SHP77 treated with DMSO at 0.1 percent for 48 hours (cell line): Measurements from ENCODE around the gene CRTC3.
"Not testable (repeated sequence)": the region's sequence is repeated elsewhere in the genome, so short reads cannot be mapped to it uniquely, and the experiment has no call there.

Experiments
- DNase-seq: peaks from one replicate; lab custom pipeline; 2025; lab: John Stamatoyannopoulos, UW

CRTC3 gene

DNA sequence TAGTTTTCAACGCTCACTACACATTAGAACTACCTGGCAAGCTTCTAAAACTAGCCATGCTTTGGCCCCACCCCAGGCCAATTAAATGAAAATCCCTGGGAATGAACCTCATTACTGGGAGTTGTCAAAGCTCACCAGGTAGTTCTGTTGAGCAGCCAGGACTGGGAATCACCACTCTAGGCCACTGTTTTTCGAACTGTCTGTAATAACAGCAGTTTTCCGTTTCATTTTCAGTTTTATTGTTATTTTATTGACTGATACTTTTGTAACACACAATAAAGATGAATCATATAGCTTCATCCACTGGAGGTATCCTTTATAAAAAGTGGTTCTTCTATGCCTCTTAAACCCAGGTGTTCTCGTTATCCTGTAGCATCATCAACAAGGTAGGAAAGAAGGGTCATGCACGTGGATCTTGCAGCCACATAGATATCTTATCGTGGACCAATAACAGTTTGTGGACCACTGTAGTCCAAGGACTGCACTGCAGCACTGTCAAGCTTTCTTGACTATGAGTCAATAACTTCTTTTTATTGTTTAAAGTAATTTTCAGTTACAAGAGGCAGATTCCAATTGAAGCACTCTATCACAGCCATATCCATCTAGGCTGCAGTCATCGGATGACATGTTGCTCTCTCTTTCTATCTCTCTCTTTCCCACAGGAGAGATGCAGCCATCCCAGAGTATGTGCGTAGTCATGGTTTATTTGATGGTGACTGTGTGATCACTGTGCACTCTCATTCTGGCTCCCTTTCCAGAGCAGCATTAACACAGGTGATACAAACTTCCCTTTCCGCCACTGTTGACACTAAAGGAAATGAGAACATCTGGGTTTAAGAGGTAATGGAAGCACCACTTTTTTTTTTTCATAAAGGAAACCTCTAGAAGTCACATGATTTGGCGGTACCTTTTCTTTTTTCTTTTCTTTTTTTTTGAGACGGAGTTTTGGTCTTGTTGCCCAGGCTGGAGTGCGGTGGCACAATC, 148.4 kb downstream of the CRTC3 start:
- no peak for DNase-seq

DNA sequence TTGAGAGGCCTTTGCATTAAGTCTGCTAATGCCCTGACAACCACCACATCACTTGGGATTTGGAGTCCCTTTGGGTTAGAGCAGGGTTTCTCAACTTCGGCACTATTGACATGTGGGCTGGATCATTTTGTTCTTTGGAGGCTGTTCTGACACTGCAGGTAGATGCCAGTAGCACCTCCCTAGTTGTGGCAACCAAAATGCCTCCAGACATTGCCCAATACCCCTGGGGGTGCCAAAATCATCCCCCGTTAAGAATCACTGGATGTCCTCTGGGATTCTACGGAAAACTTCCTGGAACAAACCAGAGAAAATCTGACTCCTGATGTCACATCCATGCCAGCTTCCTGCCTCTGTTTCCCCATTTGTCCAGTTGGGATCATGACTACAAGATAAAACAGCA, 150.2 kb downstream of the CRTC3 start:
- no peak for DNase-seq

DNA sequence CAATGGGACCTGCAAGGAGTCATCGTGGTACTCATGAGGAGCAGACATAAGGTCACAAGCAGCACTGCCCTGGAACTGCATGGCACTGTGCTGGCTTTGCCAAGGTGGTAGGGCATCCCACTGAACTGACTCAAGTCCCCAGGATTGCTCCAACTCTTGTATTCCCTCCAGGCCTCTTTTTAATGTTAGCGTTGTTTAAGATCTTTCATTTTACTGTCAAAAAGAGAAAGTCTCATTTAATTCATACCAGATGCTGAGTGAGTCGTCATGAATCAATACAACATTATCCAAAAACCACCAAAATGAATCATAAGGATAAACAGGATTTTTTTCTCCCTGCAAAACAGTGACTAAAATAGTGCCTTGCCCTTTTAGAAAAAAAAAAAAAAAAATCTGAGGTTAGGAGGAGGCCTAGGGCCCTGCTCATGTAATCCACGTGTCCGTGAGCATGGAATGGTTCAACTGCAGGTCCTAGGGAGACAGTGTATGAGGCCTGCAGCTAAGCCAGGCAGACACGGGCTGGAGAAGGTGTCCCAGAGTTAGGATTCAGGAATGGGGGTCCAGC, 150.7 kb downstream of the CRTC3 start:
- DNase-seq, result no peak

GRCh38 chr15:90681056-90681455, 151.3 kb downstream of the CRTC3 start:
- DNase-seq, result no peak

DNA sequence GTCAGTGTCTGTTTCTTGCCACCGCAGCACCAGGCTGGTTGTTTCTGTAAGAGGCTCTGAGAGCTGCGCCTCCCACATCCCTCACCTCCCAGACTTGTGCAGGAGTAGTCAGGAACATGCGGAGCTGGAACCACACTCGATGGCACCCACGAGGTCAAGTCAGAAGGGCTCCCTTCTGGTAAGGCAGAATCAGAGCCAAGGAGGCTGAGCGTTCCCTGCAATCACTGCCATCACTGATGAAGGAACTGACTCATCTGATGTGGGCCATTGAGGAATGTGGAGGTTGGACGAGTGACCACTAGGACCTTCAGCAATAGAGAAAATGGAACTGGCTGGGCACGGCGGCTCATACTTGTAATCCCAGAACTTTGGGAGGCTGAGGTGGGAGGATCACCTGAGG, 151.8 kb downstream of the CRTC3 start:
- DNase-seq, result no peak

- no peak for DNase-seq
Observed at GRCh38 chr15:90683371-90683770, 153.6 kb downstream of the CRTC3 start.

DNA sequence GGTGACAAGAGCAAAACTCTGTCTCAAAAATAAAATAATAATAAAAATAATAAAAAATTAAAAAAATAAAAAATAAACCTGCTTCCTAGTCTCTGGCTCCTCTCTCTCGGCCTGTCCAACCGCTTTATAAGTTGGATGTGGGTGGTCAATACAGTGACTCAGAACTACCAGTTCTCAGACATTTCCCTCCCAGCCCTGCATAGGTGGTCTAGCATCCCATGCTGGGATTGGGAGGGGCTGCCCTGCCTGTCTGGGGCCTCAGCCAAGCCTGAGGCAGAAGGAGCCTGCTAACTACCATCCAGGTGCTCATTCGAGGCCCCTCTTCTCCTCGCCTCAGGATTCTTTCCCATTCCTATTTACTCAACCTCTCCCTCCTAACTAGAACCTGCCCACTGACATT, 154.2 kb downstream of the CRTC3 start:
- DNase-seq, result no peak

DNA sequence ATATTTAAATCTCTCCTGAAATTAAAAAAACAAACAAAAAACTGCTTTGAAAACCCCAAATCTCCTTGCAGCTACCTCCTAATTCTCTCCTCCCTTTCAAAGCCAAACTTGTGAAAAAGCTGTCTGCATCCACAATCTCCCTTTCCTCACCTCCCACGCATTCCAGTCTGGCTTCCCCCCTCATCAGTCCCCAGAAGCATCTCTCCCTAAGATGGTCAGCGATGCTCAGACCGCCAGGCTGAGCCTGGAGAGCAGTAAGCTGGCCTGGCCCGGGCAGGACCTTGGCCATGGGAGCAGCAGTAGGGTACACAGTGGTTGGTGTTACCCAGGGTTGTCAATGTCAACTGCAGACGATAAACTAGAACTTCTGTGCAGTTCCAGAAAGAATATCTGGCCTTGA, 154.6 kb downstream of the CRTC3 start:
- DNase-seq, result no peak

GRCh38 chr15:90685591-90686434, 156.1 kb downstream of the CRTC3 start:
- DNase-seq, result no peak

DNA sequence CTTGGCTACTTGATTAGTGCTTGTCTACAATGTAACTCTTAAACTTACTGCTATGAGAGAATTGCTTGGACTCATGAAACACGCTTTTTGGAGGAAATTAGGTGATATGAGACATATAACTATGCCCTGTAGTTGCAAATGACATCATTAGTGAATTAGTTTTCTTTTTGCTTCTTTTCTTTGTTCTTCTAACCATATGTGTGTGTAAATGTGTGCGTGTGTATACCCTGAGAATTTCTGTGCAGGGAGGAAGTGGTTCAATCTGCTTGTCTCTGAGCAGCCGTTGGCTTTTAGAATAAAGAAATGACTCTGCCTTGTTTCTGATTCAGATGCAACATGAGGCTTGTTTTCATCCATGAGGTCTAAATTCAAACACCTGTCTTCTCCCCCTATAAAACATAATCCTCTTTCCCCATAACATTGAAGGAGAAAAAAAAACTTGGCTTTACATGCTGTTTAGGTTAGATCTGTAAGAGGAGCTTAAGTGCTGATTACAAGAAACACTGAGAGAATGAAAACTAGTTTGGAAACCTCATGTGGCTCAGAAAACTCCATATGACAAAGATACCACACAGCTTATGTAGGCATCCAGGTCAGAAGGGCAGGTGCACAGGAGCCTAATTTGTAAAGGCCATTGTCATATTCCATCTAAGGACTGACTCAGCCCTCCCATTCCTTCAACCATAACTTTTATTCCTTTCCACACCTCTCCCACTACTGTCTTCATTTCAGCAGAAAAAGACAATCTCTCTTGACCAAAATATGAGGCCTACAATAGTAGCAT, 156.9 kb downstream of the CRTC3 start:
- DNase-seq, result no peak

DNA sequence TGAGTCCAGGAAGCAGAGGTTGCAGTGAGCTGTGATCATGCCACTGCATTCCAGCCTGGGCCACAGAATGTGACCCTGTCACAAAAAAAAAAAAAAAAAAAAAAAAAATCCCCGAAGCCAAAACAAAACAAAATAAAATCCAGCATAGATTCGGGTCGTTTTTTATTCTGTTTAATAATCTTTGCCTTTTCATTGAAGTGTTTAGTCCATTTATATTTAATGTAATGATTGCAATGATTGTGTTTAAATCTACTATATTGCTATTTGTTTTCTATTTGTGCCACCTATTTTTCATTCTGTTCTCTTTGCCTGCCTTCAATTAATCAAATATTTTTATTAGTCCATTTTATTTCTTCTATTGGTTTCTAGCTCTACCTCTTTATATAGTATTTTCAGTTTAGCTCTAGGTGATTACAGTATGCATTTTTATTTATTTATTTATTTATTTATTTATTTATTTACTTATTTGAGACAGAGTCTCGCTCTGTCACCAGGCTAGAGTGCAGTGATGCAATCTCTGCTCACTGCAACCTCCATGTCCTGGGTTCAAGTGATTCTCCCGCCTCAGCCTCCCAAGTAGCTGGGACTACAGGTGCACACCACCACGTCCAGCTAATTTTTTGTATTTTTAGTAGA, 159.7 kb downstream of the CRTC3 start:
- not testable (repeated sequence) for DNase-seq

DNA sequence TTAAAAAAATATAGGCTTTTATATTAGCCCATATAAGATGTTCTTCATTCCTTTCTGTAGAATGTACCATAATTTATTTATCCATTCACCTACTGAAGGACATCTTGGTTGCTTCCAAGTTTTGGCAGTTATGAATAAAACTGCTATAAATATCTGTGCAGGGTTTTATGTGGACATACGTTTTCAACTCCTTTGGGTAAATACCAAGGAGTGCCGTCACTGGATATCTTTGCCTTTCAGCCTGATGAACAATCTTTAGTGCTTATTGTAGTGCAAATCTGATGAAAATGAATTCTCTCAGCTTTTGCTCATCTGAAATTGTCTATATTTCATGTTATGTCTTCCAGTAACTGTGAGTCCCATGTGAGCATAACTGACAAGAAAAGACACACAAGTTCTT, 160.9 kb downstream of the CRTC3 start:
- DNase-seq, result no peak

DNA sequence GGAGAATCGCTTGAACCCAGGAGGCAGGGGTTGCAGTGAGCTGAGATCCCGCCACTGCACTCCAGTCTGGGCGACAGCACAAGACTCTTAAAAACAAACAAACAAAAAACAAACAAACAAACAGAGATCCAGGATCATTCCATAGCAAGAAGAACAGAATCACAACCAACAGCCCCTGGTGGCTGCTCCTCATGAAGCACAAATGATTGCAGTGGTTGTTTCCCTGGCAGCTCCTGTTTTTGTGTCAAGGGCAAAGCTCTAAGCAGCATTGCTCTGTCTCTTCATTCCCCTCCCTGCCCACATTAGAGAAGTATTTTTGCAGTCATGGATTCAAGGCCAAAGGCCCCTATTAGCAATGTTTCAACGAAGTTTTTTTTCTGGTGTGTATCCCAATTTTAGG, 161.6 kb downstream of the CRTC3 start:
- no peak for DNase-seq

DNA sequence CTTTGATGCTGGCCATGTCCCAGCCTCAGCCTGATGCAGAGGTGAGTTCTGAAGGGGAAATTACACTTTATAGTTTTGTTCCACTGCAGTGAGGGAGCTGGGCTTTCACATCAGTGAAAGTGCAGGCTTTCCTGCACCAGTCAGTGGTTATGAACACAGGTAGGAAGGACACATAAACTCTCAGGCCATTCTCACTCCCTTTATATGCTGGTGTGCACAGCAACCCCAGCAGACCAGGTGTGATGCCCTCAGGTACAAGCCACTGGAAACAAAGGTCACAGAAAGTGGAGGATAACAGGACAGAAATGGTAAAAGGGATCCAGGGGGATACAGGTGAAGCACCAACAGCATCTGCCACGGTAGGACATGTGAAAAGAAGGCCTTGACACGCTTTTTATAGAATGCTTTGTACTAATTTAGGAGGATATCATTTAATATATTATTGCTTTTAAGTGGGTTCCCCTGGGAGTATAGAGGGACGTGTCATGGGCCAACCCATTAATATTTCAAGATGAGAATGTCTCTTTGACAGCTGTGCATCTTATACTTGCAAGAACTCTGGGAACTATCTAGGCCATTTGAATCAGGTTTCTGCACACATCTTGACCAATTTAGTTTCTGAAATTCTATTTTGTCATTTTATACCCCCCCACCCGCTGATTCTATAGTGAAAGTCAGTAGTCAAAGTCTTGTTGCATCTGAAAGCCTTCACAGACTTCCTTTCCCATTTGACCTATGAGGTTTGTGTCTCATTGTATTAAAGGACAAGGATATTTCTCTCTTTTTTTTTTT, 162.5 kb downstream of the CRTC3 start:
- no peak for DNase-seq
